Tibial artery (tissue), 4 donors: ENCODE data around the gene CFAP65.

Experiments
- DNase-seq, 2 donors: peaks; one replicate each; pipeline ENCODE4 v3.0.0-alpha.2; 2019
- H3K27ac ChIP-seq, 2 donors: fragments of 200-600 bp; sonication (generic) in 1 of 2; 1 replicate in 1 of 2; 2 replicates in 1 of 2; pipeline ENCODE4 v1.5.1; 2018 to 2019; ENCODE audit warnings: mild to moderate bottlenecking in 1 of 2
- H3K27me3 ChIP-seq, 2 donors: fragments of 200-600 bp; sonication (generic) in 1 of 2; one replicate each; pipeline versions ENCODE4 v1.5.1 to v1.6.0; 2016 to 2019
- H3K36me3 ChIP-seq, 3 donors: fragments of 200-600 bp; sonication (generic) in 2 of 3; one replicate each; pipeline ENCODE4 v1.5.1; 2016 to 2019; ENCODE audit warnings: mild to moderate bottlenecking in 2 of 3
- H3K4me1 ChIP-seq, 4 donors: fragments of 200-600 bp; sonication (generic) in 2 of 4; 1 replicate in 3 of 4; 2 replicates in 1 of 4; pipeline ENCODE4 v1.5.1; 2016 to 2019
- H3K4me3 ChIP-seq, 2 donors: fragments of 200-600 bp; sonication (generic) in 1 of 2; 1 replicate in 1 of 2; 2 replicates in 1 of 2; pipeline ENCODE4 v1.5.1; 2018 to 2019; ENCODE audit warnings: mild to moderate bottlenecking in 2 of 2
- H3K9me3 ChIP-seq, 3 donors: fragments of 200-600 bp; sonication (generic) in 1 of 3; one replicate each; pipeline ENCODE4 v1.5.1; 2016 to 2019
- intact Hi-C: fragments of 100-400 bp; cut with DNase I; formaldehyde crosslinking; loops from one replicate; pipeline ENCODE4 v1.15.0; 2023; ENCODE audit warnings: low total_unique reads
- TF ChIP-seq, protein P1 (sequence below), 2 experiments: fragments of 200-600 bp in 1 of 2; fragments of 450-650 bp in 1 of 2; IDR thresholded peaks; one replicate each; pipeline ENCODE4 v1.5.1; 2017 to 2019; ENCODE audit warnings: antibody characterized with exemption in 2 of 2, mild to moderate bottlenecking in 1 of 2, moderate library complexity in 1 of 2

The CFAP65 gene

DNA sequence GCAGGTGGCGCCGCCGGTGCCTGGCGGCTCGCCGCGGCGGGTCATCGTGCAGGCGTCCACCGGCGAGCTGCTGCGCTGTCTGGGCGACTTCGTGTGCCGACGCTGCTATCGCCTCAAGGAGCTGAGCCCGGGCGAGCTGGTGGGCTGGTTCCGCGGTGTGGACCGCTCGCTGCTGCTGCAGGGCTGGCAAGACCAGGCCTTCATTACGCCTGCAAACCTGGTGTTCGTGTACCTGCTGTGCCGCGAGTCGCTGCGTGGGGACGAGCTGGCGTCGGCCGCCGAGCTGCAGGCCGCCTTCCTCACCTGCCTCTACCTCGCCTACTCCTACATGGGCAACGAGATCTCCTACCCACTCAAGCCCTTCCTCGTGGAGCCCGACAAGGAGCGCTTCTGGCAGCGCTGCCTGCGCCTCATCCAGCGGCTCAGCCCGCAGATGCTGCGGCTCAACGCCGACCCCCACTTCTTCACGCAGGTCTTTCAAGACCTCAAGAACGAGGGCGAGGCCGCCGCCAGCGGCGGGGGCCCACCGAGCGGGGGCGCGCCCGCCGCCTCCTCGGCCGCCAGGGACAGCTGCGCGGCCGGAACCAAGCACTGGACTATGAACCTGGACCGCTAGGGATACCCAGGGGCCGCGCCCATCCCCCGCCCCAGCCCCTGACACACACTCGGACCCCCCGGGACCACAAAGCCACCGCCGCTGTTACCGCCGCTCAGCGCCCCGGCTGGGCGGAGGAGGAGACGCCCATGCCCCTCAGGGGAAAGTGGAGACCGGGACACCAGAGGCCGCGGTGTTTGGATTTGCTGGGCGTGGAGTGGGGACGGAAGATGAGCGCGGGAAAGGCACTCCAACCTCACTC lies 80.8 kb downstream of the CFAP65 start:
- H3K9me3 ChIP-seq = no peaks in the 10 kb centered on the region
- H3K4me1 ChIP-seq = peaks cover 0 to 30% (median 16%) of the 10 kb centered on the region in 4 donors
- H3K27ac ChIP-seq = no peak overlapping the region
- no peak for DNase-seq
- no peaks in the 10 kb centered on the region for H3K36me3 ChIP-seq
- peaks cover 4 to 88% of the 10 kb centered on the region in 2 donors for H3K27me3 ChIP-seq
- intact Hi-C loops = no loop called here
- no peak overlapping the region for H3K4me3 ChIP-seq
- TF ChIP-seq, protein P1, sequence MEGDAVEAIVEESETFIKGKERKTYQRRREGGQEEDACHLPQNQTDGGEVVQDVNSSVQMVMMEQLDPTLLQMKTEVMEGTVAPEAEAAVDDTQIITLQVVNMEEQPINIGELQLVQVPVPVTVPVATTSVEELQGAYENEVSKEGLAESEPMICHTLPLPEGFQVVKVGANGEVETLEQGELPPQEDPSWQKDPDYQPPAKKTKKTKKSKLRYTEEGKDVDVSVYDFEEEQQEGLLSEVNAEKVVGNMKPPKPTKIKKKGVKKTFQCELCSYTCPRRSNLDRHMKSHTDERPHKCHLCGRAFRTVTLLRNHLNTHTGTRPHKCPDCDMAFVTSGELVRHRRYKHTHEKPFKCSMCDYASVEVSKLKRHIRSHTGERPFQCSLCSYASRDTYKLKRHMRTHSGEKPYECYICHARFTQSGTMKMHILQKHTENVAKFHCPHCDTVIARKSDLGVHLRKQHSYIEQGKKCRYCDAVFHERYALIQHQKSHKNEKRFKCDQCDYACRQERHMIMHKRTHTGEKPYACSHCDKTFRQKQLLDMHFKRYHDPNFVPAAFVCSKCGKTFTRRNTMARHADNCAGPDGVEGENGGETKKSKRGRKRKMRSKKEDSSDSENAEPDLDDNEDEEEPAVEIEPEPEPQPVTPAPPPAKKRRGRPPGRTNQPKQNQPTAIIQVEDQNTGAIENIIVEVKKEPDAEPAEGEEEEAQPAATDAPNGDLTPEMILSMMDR (IDR thresholded peaks at IDR 0.05) = no peak

DNA sequence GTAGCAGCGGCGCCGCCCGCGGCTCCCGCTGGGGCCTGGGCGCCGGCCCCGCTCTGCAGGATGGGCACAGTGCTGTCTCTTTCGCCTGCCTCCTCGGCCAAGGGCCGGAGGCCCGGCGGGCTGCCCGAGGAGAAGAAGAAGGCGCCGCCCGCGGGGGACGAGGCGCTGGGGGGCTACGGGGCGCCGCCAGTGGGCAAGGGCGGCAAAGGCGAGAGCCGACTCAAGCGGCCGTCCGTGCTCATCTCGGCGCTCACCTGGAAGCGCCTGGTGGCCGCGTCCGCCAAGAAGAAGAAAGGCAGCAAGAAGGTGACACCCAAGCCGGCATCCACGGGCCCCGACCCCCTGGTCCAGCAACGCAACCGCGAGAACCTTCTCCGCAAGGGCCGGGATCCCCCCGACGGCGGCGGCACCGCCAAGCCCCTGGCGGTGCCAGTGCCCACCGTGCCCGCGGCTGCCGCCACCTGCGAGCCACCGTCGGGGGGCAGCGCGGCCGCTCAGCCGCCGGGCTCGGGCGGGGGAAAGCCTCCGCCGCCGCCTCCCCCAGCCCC lies 81.5 kb downstream of the CFAP65 start:
- Histone ChIP-seq H3K4me1 (peaks cover 0 to 30% (median 16%) of the 10 kb centered on the region in 4 donors), H3K4me3 (peak overlapping the region; percentile 22 to 39), H3K27me3 (peaks cover 4 to 89% of the 10 kb centered on the region in 2 donors), H3K27ac (no peak overlapping the region), H3K9me3 (no peaks in the 10 kb centered on the region), H3K36me3 (no peaks in the 10 kb centered on the region)
- no peak for DNase-seq
- TF ChIP-seq, protein P1 (IDR thresholded peaks at IDR 0.05) = no peak
- intact Hi-C loops = no loop called here

DNA sequence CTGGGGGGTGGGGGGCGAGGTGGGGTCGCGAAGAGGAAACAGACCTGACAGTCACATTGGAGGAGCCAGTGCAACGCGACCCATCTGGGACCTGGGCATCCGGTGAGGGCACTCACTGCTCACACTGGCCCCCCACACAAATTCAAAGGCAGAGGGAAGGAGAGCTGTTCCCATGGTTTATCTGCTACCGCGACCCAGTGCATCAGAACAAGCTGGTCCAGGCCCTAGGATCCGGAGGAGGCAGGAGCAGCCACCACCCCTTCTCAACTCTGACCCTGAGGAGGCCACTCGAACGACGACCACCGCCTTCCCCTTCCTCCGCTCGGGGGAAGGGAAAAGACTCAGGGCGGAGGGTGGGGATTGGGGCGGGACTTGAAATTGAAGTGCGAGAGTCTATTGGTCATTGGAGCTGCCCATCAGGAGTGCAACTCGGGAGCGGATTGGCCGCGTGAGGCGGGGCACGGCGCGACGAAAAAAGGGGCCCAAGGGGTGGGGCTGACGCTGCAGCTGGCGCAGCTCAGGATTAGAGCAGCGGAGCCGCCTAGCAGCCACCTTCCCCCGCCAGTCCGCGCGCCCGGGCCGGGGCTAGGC lies 82.1 kb downstream of the CFAP65 start, which contains the start of gene CDK5R2:
Gene CDK5R2 (plus strand): TSS at position 526 of the 591 bp plus-strand sequence. CDS start 155 bp downstream, outside the sequence.
- intact Hi-C loops = no loop called here
- DNase-seq = no peak
- H3K4me1 ChIP-seq = peaks cover 0 to 30% (median 16%) of the 10 kb centered on the region in 4 donors
- H3K9me3 ChIP-seq = no peaks in the 10 kb centered on the region
- H3K27me3 ChIP-seq = peaks cover 4 to 88% of the 10 kb centered on the region in 2 donors
- H3K36me3 ChIP-seq = no peaks in the 10 kb centered on the region
- H3K27ac ChIP-seq = no peak within 1 kb of the TSS
- TF ChIP-seq, protein P1 (IDR thresholded peaks at IDR 0.05) = no peak
- H3K4me3 ChIP-seq = peak within 1 kb of the TSS; percentile 22 to 39

DNA sequence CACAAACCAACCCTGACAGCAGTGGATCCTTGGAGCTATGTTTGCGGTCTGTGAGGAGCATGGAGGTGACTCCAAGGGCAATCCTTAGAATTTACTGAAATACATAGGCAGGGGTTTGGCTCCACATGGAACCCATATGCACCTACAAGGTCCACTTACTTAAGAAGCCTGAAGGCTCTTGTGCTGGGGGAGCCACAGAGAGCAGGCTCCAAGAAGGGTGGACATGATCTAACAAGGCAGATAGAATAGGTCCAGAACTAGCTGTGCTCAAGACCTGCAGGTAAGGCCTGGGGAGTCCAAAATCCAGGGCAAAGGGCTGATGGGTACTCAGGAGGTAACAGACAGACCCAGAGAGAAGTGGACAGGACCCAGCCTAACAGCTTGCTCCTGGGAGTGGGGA lies 83.0 kb downstream of the CFAP65 start:
- no peak overlapping the region for H3K4me3 ChIP-seq
- no peak overlapping the region for H3K27ac ChIP-seq
- peaks cover 0 to 29% (median 16%) of the 10 kb centered on the region in 4 donors for H3K4me1 ChIP-seq
- TF ChIP-seq, protein P1 (IDR thresholded peaks at IDR 0.05) = no peak
- no peaks in the 10 kb centered on the region for H3K9me3 ChIP-seq
- peaks cover 4 to 86% of the 10 kb centered on the region in 2 donors for H3K27me3 ChIP-seq
- DNase-seq = no peak
- intact Hi-C loops = no loop called here
- no peaks in the 10 kb centered on the region for H3K36me3 ChIP-seq

DNA sequence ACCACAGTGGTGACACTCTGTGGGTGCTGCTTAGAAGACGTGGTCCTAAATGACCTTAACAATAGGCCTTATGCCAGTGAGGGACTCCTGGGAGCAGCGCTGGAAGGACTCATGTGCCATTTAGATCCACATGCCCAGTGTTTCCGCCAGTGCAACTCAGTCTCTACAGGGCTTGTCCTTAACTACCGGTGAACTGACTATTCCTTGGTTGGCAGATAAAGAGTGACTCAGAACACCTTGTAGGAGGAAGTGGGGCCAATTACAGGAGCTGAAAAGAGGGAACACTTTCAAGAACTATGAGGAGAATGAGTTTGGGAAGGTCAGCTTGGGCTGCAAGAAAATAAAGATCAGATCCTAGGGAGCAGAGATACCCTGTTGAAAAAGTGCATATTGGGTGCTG lies 83.6 kb downstream of the CFAP65 start:
- H3K4me1 ChIP-seq = peaks cover 0 to 23% (median 16%) of the 10 kb centered on the region in 4 donors
- peaks cover 4 to 82% of the 10 kb centered on the region in 2 donors for H3K27me3 ChIP-seq
- no peak for DNase-seq
- H3K9me3 ChIP-seq = no peaks in the 10 kb centered on the region
- H3K4me3 ChIP-seq = no peak overlapping the region
- H3K36me3 ChIP-seq = no peaks in the 10 kb centered on the region
- TF ChIP-seq, protein P1 (IDR thresholded peaks at IDR 0.05) = no peak
- intact Hi-C loops = no loop called here
- H3K27ac ChIP-seq = no peak overlapping the region
